Esophagus muscularis mucosa (tissue), 4 donors: ENCODE results near the gene ATG2B. TPM values are rescaled to one million over a fixed set of nuclear protein-coding genes. Genes with fewer than 3 reads are reported as not detected.

Source experiments
- DNase-seq: peaks from one replicate; pipeline ENCODE4 v3.0.0-alpha.2; 2017; ENCODE audit errors: extremely low spot score
- H3K27ac ChIP-seq, 4 donors: fragments of 200-600 bp; sonication (generic); replicated peaks in 1 of 4; 1 replicate in 3 of 4; 2 replicates in 1 of 4; pipeline ENCODE4 v1.5.1; 2016 to 2019; ENCODE audit warnings: mild to moderate bottlenecking in 1 of 4
- H3K27me3 ChIP-seq, 4 donors: fragments of 200-600 bp; sonication (generic); one replicate each; pipeline versions ENCODE4 v1.5.1 to v1.6.0; 2016 to 2019
- H3K36me3 ChIP-seq, 4 donors: fragments of 200-600 bp; sonication (generic); one replicate each; pipeline ENCODE4 v1.5.1; 2016 to 2019
- H3K4me1 ChIP-seq, 4 donors: fragments of 200-600 bp; sonication (generic); one replicate each; pipeline ENCODE4 v1.5.1; 2016 to 2019
- H3K4me3 ChIP-seq, 4 donors: fragments of 200-600 bp; sonication (generic); 1 replicate in 2 of 4; 2 replicates in 2 of 4; pipeline ENCODE4 v1.5.1; 2016 to 2019; ENCODE audit warnings: mild to moderate bottlenecking in 4 of 4, moderate library complexity in 1 of 4
- H3K9me3 ChIP-seq, 4 donors: fragments of 200-600 bp; sonication (generic); 1 replicate in 3 of 4; 2 replicates in 1 of 4; pipeline ENCODE4 v1.5.1; 2016 to 2019
- EP300 ChIP-seq: sonication (generic); formaldehyde crosslinking; IDR thresholded peaks from one replicate; pipeline ENCODE4 v1.6.1; 2017; ENCODE audit warnings: antibody characterized with exemption
- POLR2A ChIP-seq: fragments of 450-650 bp; IDR thresholded peaks from one replicate; pipeline ENCODE4 v1.6.1; 2017; ENCODE audit warnings: antibody characterized with exemption, moderate library complexity, mild to moderate bottlenecking, low read depth
- POLR2AphosphoS5 ChIP-seq, 2 donors: sonication (generic); formaldehyde crosslinking; IDR thresholded peaks; one replicate each; pipeline ENCODE4 v1.6.1; 2017; ENCODE audit warnings: antibody characterized with exemption in 2 of 2
- WGBS: methylation state at CpG from one replicate; pipeline ENCODE4 v1.1.5; 2018; 5-methylcytosine and 5-hydroxymethylcytosine counted together
- intact Hi-C: fragments of 100-400 bp; cut with DNase I; formaldehyde crosslinking; loops from one replicate; pipeline ENCODE4 v1.15.1; 2023
- total RNA-seq, 4 donors: library from RNA; depleted of rRNA; stranded (reverse); fragments of >200 nt; gene quantifications; one replicate each; pipeline versions ENCODE4 v1.1.0 to v1.2.1, GENCODE V29; 2016
- TF ChIP-seq, protein P1 (sequence below), 3 experiments: fragments of 200-600 bp in 2 of 3; fragments of 450-650 bp in 1 of 3; sonication (generic) in 2 of 3; IDR thresholded peaks; one replicate each; pipeline ENCODE4 v1.5.1; 2017 to 2019; ENCODE audit warnings: antibody characterized with exemption in 3 of 3, mild to moderate bottlenecking in 2 of 3, moderate library complexity in 1 of 3

ATG2B gene
- total RNA-seq, 4 donors from 2014 or later, result 18.2 to 26.6 (median 23.1) TPM

DNA sequence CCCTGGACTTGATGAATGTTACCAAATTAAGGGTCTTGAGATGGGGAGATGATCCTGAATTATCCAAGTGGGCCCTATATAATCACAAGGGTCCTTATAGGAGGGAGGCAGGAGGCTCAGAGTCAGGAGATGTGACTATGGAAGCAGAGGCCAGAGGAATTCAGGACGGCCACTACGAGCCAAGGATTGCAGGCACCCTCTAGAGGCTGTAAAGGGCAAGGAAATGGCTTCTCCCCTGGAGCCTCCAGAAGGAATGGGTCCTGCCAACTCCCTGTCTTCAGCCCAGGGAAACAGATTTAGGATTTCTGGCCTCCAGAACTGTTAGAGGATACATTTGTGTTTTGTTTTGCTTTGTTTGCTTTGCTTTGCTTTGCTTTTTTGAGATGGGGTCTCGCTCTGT is 98.3 kb downstream of the ATG2B start:
- no peaks in the 10 kb centered on the region for H3K36me3 ChIP-seq
- no peak overlapping the region for H3K27ac ChIP-seq
- TF ChIP-seq, protein P1, sequence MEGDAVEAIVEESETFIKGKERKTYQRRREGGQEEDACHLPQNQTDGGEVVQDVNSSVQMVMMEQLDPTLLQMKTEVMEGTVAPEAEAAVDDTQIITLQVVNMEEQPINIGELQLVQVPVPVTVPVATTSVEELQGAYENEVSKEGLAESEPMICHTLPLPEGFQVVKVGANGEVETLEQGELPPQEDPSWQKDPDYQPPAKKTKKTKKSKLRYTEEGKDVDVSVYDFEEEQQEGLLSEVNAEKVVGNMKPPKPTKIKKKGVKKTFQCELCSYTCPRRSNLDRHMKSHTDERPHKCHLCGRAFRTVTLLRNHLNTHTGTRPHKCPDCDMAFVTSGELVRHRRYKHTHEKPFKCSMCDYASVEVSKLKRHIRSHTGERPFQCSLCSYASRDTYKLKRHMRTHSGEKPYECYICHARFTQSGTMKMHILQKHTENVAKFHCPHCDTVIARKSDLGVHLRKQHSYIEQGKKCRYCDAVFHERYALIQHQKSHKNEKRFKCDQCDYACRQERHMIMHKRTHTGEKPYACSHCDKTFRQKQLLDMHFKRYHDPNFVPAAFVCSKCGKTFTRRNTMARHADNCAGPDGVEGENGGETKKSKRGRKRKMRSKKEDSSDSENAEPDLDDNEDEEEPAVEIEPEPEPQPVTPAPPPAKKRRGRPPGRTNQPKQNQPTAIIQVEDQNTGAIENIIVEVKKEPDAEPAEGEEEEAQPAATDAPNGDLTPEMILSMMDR (IDR thresholded peaks at IDR 0.05), result peak in 2 of 3 experiments; percentile 26 to 38
- no peak for TF ChIP-seq POLR2AphosphoS5 (IDR thresholded peaks at IDR 0.05)
- H3K27me3 ChIP-seq, result no peaks in the 10 kb centered on the region
- peaks cover 0 to 38% (median 34%) of the 10 kb centered on the region in 4 donors for H3K4me1 ChIP-seq
- no peak for DNase-seq
- intact Hi-C loops, result no loop called here
- no peak overlapping the region for H3K4me3 ChIP-seq
- H3K9me3 ChIP-seq, result no peaks in the 10 kb centered on the region
- WGBS, result 69% methylated on average over 3 of the region's 3 CpGs

DNA sequence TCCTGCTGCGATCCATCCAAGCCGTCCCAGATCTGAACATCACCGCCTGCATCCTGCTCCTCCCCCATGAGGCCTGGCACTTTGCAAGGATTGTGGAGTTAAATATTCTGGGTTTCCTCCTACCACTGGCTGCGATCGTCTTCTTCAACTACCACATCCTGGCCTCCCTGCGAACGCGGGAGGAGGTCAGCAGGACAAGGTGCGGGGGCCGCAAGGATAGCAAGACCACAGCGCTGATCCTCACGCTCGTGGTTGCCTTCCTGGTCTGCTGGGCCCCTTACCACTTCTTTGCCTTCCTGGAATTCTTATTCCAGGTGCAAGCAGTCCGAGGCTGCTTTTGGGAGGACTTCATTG is 99.0 kb downstream of the ATG2B start:
- DNase-seq, result no peak

DNA sequence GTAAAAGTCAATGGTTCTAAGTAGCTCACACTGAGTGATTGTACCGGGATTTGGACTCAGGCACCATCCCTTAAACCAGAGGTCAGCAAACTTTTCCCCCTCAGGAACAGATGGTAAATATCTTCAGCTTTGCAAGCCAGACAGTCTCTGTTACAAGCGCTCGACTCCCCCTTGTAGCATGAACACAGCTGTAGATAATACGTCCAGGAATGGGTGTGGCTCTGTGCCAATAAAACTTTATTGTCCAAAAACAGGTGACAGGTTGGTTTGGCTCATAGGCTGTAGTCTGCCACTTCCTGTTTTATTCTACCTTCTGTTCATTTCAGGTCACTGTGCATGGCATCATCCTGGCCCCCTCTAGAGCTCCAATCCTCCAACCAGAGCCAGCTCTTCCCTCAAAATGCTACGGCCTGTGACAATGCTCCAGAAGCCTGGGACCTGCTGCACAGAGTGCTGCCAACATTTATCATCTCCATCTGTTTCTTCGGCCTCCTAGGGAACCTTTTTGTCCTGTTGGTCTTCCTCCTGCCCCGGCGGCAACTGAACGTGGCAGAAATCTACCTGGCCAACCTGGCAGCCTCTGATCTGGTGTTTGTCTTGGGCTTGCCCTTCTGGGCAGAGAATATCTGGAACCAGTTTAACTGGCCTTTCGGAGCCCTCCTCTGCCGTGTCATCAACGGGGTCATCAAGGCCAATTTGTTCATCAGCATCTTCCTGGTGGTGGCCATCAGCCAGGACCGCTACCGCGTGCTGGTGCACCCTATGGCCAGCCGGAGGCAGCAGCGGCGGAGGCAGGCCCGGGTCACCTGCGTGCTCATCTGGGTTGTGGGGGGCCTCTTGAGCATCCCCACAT is 99.6 kb downstream of the ATG2B start:
- no peak for TF ChIP-seq EP300
- TF ChIP-seq, protein P1 (IDR thresholded peaks at IDR 0.05), result no peak
- no peak for TF ChIP-seq POLR2AphosphoS5 (IDR thresholded peaks at IDR 0.05)
- TF ChIP-seq POLR2A, result no peak
- Histone ChIP-seq H3K4me3 (no peak overlapping the region), H3K9me3 (no peaks in the 10 kb centered on the region), H3K27ac (no peak overlapping the region), H3K36me3 (no peaks in the 10 kb centered on the region), H3K27me3 (no peaks in the 10 kb centered on the region), H3K4me1 (peaks cover 0 to 25% (median 22%) of the 10 kb centered on the region in 4 donors)
- 85% methylated on average over 20 of the region's 20 CpGs for WGBS
- no peak for DNase-seq
- intact Hi-C loops, result no loop called here

More for the DNA sequence above, 99.0 kb downstream of the ATG2B start:
- intact Hi-C loops, result no loop called here
- Histone ChIP-seq H3K9me3 (no peaks in the 10 kb centered on the region), H3K4me3 (no peak overlapping the region), H3K4me1 (peaks cover 0 to 31% (median 28%) of the 10 kb centered on the region in 4 donors), H3K36me3 (no peaks in the 10 kb centered on the region), H3K27me3 (no peaks in the 10 kb centered on the region), H3K27ac (no peak overlapping the region)
- 94% methylated on average over 14 of the region's 14 CpGs for WGBS
- TF ChIP-seq, protein P1 (IDR thresholded peaks at IDR 0.05), result no peak
- TF ChIP-seq EP300 (no peak), POLR2AphosphoS5 (IDR thresholded peaks at IDR 0.05) (no peak), POLR2A (no peak)

DNA sequence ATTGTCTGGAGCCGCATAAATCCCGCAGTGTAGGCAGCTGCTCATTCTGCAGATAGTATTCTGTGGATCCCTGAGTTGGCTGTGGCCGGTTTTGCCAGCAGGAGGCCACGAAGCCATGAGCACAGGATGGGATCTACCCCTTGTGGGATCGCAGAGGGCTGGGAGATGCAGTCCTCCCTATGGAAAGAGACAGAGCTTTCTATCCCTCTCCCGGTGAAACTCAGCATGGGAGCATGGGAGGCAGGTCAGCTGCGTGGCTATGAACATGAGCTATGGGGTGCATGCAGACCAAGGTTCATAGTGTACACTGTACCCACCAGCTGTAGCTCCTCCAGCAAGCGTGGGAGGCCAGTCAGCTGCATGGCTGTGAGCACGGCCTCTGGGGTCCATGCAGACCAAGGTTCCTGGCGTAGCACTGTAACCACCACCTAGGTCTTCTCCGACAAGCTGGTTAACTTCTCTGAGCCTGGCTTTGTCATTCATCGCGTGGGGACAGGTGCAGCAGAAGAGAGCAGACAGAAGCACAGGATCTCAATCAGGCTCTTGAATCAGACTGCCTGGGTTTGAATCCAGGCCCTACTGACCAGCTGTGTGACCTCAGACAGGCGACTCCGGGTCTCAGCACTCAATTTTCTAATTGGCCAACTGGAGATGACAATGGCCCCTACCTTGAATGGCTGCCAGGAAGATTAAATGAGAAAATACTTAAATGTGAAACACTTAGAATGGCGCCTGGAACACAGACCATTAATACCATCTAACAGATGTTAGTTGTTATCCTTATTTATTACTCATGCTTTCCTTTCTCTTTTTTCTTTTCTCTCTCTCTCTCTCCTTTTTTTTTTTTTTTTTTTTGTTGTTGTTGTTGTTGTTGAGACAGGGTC is 101.1 kb downstream of the ATG2B start:
- Histone ChIP-seq H3K27me3 (no peaks in the 10 kb centered on the region), H3K9me3 (no peaks in the 10 kb centered on the region), H3K4me1 (peaks cover 0 to 26% (median 18%) of the 10 kb centered on the region in 4 donors), H3K36me3 (no peaks in the 10 kb centered on the region), H3K4me3 (no peak overlapping the region), H3K27ac (no peak overlapping the region)
- TF ChIP-seq POLR2AphosphoS5 (IDR thresholded peaks at IDR 0.05), result no peak
- TF ChIP-seq, protein P1 (IDR thresholded peaks at IDR 0.05), result peak in 1 of 3 experiments; percentile 15
- no peak for TF ChIP-seq POLR2A
- no peak for TF ChIP-seq EP300
- intact Hi-C loops, result no loop called here
- DNase-seq, result no peak
- WGBS, result 78% methylated on average over 12 of the region's 16 CpGs
